ENCODE data around the gene RSPO4.
"Not testable (repeated sequence)": the region's sequence is repeated elsewhere in the genome, so short reads cannot be mapped to it uniquely, and the experiment has no call there.

RSPO4 gene

DNA sequence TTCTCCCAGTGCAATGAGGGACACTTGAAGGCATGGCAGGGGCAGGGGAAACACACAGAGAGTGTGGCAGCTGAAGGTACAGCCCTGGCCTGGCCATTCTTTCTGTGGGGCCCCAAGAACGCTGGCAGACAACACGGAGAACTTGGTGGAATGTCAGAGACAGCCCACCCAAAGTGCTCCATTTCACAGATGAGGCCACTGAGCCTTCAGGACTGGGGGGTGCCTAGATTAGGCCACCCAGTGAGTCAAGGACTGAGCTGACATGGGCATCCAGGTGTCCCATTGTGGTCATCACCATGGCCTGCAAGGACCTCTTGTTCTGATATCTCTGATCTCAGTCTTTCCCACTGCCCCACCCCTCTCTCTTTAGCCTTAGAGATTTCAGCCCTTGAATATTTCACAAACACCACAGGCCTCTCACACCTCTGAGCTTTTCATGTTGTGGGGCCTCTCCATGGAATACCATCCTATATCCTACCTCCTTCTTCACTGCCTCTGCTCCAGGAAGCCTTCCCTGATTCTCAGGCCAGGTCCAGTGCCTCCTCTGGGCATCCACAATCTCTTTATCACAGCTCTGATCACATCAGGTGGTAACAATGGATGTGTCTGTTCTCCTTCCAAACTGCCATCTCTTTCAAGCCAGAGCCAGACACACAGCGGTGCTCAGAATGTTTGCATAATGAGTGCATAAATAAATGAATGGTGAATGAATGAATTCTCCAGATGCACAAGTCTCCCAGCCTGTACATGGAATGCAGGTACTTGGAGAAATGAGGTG lies 2.0 kb upstream of the RSPO4 start:
- DNase-seq, result no peak

DNA sequence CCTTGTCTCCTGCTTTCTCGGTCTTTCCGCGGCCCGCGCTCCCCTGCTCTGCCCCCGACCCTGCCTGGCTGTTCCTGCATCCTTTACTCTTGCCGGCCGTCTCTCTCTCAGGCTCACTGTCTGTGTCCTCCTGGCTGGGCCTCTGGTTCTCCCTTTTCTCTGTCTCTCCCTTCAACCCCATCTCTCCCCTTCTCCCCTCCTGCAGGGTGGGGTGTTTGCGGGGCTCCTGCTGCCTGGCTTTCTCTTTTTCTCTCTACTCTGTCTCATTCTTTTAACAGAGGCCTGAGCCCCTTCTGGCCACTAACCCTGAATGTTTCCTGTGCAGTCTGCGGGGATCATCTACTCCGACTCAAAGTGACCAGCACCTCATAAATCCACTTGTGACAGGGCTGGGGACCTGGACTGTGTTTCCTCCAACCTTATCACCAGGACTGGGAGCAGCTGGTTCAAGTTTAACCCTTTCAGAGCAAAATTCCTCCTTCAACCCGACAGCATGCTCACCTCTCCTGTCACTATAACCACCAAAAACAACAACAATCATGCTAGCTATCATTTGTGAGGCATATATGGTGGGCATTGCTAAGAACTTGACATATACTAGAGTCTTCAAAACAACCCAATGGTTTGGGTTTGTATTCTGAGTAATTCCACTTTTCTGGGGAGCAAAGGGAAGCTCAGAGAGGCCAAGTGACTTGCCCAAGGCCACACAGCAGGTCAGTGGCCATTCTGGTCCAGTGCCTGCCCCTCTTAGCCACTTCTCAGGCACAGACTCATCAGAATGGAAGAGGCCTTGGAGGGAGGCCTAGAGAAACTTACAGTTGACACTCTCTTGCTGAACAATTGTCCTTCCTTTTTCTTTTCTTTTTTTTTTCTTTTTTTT lies 811 bp upstream of the RSPO4 start:
- no peak for DNase-seq

DNA sequence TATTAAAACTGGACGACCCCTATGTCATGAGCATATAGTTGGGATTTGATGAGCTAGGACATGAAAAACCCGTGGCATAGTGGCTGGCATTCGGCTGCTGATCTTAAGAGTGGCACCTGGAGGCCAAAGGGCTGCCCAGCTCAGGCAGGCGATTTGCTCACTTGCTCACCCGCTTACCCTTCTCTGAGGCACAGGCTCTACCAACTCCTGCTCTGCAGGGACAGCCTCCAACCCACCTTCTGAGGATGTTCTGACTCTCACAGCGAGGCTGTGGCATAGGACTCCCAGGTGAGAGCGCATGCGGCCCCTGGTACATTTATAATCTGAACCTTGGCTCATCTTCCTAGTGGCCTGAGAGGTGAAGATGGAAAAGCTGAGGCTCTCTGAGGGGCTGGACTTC lies 995 bp downstream of the RSPO4 start:
- DNase-seq, result no peak

DNA sequence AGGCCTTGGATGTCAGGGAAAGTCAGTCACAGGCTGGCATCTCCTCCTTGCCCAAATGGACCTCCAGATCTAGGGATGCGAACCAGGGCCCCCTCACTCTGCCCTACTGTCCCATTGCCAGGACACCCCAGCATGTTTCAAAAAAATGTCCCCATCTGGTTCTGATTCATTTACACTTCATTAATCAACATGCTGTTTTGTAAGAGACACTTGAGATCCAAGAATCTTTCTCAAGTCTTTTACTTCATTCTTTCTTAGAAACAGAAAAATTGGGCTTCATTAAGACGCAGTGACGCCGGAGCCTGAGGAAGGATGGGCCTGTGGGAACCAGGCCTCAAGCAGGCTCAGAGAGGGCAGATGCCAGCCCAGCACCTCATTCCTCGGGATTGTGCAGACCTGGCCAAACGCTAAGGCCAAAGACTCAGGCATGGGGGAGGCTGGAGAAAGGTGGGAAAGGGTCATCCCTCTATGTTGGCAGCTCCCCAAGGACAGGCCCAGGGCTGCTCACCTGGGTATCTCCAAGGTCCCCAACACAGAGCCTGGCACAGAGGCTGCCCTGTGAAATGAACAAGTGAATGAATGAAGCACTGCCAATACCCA lies 3.8 kb downstream of the RSPO4 start:
- no peak for DNase-seq

DNA sequence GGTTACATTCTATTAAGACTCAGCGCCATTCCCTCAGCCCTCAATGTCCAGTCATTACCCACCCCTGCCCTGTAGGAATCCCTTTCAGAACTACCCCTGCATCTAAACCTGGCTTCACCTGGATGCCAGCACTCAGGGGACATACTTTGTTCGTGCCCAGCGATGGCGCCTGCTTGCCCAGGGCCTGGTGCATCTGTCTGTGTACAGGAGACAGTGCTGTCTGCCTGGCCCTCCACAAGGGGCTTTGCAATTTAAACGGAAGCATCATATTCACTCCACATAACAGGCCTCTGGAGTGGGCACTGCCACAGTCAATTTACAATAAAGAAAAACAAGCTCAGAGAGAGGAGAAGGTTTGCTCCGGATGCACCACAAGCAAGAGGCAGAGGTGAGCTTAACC lies 4.6 kb downstream of the RSPO4 start:
- DNase-seq, result no peak

DNA sequence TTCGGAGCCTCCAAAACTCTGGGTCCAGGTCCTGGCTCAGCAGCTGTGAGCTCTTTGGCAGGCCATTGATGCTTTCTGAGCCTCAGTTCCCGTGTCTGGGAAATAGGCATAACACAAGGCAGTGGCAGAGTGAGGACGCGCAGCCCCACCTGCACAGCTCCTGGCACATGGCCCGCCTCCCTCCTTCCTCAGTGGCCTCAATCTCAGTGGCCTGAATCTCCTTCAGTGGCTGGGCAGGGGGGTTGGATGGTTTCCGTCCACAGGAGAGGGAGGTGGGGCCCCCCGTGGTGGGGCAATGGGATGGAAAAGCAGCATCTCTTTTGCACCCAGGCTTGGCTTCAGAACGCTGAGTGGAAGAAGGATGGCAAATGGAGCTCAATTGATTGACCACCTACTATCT lies 5.1 kb downstream of the RSPO4 start:
- no peak for DNase-seq

DNA sequence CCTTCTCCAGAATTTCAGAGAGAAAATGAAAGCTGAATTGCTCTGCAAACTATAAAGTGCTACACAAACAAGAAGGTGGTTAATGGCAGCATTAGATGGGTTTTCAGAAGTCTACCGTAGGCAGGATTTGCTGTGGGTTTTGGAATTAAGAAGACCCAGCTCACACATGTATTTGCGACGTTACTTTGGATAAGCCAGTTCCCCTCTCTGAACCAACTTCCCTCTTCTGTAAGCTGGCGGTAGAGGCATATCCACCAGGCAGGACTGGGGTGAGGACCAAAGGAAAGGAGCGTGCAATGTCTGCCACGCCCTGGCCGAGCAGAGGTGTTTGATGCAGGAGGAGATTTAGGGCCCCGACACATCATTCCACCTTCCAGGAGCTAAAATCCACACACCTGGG lies 6.9 kb downstream of the RSPO4 start:
- no peak for DNase-seq

DNA sequence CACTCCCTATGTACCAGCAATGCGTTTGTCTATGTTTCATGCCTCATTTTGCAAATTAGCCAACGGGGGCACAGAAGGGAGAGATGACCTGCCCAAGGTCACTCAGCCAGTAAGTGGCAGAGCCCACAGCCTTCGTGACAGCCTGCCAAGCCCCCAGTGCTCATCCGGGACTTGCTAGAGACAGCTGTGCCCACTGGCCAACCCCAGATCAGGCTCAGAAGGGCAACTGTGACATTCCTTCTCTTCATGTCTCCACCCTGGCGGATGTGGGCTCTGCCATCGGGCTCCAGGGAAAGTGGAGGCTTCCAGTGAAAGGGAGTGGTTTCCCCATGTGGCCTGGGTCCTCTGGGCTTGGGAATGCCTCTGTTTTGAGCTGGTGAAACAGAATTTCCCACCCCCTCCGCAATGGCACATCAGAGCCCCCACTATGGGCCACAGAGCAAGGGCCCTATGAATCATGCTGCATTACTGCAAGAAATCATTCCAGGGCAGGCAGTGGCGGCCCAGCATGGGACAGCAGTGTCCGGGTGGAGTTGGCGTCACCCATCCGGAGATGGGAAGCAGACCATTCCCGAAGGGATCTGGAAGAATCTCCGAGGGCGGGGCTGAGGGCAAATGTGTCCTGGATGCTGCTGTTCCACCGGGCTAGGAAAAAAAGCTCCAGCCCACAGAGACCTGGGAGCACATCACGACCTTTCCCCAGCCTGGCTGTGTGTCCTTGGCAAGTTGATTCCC lies 9.1 kb downstream of the RSPO4 start:
- DNase-seq, result no peak

DNA sequence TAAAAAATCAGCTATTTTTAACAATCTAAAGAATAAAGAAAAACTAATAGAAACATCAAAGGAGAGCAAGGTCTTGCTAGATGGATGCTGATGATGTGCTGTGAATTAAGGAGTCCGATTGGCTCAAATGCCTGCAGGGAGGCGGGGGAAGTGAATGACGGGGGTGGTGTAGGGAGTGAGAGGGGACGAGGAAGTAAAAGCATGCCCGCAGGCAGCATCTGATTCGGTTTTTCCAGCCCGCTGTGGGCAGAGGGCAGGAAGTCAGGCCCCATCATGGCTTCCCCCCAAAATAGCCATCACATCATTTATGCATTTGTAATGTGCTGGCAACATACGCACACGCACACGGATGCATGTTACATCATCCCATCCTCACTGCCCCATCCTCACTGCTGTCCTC lies 10.3 kb downstream of the RSPO4 start:
- DNase-seq, result no peak

DNA sequence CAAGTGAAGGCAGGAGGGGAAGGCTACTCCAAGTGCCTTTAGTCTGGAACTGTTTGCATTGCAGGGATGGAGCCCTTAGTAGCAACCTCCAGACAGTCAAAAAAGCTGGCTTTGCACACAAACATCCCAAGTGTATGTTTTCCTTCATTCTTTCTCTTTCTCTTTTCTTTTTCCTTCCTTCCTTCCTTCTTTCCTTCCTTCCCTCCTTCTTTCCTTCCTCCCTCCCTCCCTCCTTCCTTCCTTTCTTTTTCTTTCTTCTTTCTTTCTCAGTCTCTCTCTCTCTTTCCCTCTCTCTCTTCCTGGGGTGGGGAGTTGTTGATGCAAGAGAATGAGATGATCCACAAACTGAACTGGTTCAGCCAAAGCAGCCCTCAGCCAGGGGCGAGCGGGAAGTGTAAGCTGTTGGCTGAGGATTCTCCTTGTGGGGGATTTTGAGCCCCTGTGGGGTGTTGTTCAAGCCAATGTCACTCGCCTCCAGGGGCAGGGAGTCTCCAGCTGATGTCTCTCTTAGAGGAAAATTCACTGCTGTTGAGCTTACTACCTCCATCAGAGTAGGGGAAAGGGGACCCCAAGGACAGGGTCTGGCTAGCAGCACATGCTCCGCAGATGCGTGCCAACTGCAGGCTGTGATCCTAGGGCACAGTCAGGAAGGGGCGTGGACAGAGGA lies 11.7 kb downstream of the RSPO4 start:
- DNase-seq, result no peak

DNA sequence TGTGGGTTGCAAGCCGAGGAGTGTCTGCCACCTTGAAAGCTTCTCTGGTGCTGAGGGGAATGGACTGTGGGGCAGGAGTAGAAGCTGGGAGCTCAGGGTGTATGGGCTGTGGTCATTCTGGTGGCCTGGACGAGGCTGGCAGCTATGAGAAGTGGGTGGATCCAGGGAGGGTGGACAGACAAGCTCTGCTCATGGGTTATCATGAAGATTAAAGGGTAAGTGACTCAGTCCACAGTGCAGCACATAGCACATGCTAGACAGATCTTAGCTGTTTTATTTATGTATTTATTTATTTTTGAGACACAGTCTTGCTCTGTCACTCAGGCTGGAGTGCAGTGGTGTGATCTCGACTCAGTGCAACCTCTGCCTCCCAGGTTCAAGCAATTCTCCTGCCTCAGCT lies 13.8 kb downstream of the RSPO4 start:
- DNase-seq, result no peak

DNA sequence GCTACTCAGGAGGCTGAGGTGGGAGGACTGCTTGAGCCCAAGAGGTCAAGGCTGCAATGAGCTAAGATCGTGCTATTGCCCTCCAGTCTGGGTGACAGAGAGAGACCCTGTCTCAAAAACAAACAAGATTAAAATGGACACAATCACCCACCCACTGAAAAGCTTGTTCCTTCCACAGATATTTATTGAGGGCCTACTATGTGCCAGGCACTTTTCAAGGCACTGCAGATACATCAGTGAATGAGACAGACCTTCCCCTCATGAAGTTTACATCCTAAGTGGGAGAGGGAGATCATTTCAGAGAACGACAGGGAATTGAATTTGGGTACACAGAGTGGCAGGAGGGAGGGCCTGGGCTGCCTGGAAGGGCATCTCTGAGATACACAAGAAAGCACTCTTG lies 14.4 kb downstream of the RSPO4 start:
- no peak for DNase-seq

DNA sequence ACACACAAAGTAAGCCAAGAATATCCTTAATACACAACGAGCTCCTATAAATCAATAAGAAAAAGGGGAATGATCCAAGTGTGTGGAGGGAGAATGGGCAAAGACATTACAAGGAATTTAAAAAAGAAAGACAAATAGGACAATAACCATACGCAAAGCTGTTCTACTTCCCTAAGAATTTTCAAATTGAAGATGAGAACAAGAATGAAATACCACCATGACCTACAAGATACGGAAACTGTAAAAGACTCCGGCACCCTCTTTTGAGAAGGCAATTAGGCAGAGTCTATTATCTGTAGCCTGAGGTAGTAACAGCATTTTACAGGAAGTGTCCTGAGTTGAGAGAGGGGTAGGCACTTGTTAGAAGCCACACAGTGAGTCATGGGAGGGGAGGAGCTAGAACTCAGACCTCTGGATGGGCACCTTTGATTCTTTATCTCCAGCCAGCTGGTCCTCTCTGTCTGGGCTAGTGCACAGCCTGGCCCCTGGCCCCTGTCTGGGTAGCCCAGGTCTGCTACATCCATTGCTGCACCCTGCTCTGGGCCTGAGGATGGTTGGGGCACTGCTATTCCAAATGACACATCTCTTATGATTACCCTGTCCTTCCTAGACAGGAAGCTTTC lies 15.3 kb downstream of the RSPO4 start:
- DNase-seq, result no peak

DNA sequence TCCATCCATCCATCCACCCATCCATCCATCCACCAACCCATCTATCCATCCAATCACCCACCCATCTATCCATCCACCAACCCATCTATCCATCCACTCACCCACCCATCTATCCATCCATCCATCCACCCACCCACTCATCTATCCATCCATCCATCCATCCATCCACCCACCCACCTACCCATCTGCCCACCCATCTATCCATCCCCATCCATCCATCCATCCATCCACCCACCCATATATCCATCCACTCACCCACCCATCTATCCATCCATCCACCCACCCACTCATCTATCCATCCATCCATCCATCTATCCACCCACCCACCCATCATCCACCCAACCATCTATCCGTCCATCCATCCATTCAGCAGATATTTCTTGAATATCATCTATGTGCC lies 17.1 kb downstream of the RSPO4 start:
- not testable (repeated sequence) for DNase-seq

DNA sequence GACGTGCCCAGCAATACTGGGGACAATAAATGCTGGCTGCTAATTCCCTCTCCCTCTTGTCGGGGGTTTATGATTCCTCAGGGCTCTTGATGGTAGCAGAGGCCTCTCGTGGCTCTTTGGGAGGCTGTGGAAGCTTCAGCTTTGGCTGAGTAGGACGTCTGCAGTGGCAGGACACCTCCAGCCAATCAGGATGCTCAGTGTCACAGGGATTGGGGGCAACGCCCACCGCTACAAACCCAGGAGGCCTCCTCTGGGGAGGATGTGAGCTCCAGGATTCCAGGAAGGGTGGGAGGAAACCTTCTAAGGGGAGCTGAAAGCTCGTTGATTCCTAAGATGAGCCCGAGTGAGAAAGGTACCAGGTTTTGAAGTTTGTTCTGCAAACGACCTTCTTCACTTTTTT lies 19.4 kb downstream of the RSPO4 start:
- DNase-seq, result no peak

DNA sequence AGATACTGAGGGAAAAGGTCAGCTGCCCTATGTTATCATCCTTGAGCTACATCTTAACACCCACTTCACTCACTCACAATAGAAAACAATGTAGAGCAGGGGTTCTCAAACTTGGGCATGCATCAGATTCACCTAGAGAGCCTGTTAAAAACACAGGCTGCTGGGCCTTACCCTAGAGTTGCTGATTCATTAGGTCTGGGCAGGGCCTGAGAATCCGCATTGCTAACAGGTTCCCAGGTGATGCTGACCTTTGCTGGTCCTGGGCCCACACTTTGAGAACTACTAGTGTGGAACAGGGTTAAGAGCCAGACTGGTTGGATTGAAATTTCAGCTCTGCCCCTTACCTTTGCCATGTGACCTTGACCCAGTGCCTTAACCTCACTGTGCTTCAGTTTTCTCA lies 25.1 kb downstream of the RSPO4 start:
- no peak for DNase-seq

DNA sequence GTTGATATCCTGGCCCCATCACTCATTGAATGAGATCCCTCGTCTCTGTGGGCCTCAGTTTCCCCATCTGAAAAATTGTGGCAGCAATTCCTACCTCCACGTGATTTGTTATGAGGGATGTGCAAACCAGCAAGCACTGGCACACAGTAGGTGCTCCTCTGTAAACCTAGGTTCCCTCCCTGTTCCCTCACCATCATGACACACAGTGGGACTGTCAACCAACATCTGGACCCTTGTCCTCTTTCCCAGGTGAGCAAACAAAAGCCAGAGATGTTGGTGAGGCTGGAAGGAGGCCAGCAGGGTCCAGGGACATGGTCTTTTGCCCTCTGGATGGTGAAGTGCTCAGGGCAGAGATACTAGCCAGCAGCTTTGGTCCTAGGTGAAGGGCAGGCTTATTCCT lies 26.1 kb downstream of the RSPO4 start:
- no peak for DNase-seq

DNA sequence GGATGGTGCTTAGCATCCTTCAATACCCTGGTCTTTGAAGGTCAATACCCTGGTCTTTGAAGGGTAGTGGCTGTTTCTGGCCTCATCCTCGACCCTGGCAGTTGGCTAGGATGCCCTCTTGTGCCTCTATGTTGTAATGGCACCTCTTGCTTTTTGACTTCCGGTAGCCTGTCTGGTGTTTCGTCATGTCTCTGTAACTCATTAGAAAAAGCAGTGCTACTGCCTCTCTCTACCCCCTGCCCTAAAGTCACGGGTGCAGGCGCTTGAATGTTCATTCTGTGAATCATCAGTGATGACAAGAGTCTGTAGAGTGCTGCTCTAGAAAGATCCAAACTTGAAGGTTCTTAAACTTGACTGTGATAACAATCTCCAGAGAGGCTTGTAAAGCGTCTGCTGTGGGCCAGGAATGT lies 28.3 kb downstream of the RSPO4 start:
- DNase-seq, result no peak

DNA sequence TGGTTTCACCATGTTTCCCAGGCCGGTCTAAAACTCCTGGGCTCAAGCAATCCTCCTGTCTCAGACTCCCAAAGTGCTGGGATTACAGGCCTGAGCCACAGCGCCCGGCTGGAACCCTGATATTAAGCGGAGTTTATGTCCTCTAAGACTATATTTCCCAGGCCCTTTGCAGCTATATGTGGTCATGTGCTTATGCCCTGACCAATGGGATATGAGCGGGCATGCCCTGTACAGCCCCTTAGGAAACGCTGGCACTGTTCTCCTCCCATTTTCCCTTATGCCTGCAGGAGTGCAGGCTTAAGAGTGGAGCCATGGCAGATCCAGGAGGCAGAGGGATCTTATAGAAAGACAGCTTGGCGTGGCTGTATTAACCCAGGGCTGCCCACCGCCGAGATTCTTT lies 29.9 kb downstream of the RSPO4 start:
- DNase-seq, result no peak

DNA sequence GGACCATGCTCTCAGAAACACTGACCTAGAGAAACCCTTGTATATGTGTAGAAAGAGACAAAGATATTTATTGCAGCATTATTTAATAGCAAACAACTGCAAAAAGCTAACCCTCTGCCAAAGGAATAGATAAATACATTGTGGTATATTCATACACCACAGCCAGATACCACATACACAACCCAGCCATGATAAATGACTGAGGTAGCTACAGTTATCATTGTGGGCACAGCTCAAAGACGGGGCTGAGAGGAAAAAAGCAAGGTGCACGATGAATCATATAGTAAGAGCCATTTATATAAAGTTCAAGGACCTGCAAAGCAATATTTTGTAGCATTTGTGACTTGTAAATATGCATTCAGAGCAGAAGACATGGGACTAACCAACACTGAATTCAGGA lies 30.8 kb downstream of the RSPO4 start:
- DNase-seq, result no peak

DNA sequence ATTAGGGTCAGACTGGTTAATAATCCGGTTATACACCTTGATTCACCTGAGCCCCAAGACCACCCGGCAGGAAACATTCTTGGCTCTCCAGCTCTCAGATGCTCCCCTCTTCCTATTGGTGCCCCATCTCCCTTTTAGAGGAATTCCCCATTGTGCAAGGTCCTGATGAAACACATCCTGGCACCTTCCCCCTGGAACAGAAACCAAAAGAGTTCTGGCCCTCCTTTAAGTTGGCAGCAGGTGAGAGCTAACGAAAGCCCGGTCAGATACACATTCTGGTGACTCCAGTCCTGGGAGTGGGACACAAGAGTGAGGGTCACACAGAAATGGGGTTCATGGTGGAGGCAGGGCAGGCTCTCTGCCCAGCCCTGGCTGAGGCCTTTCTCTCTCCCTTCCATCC lies 32.2 kb downstream of the RSPO4 start:
- DNase-seq, result no peak

Measured in T-helper 9 cell (primary cell).